HEK293 (cell line): ENCODE measurements around the gene EXT2.

Experiments used
- CTCF ChIA-PET: fragments of 350-600 bp; formaldehyde crosslinking; extraction: SDS; loops from one replicate; lab custom pipeline; 2021; ENCODE audit warnings: antibody characterized with exemption; lab: Yijun Ruan, JAX
- POLR2A ChIA-PET: fragments of 300-600 bp; formaldehyde crosslinking; extraction: SDS; loops from one replicate; lab custom pipeline; 2020; ENCODE audit warnings: antibody characterized with exemption, inconsistent platforms; lab: Yijun Ruan, JAX
- H3K27ac ChIP-seq: fragments of 200-500 bp; sonication (Bioruptor generic); 2 replicates; pipeline ENCODE4 v1.5.1; 2014; ENCODE audit warnings: low read depth, low read length, control low read depth, inconsistent platforms; ENCODE audit errors: extremely low read depth
- H3K36me3 ChIP-seq, 2 experiments: fragments of 200-500 bp in 1 of 2; sonication (Bioruptor generic) in 1 of 2; 1 replicate in 1 of 2; 2 replicates in 1 of 2; pipeline ENCODE4 v1.5.1; 2014 to 2017; ENCODE audit warnings: inconsistent platforms in 2 of 2, low read length in 2 of 2; ENCODE audit not compliant: control insufficient read depth in 2 of 2, insufficient read depth in 1 of 2
- H3K4me1 ChIP-seq: fragments of 200-500 bp; sonication (Bioruptor generic); 2 replicates; pipeline ENCODE4 v1.5.1; 2014; ENCODE audit warnings: mild to moderate bottlenecking, low read length, inconsistent platforms; ENCODE audit not compliant: control insufficient read depth, insufficient read depth
- H3K4me3 ChIP-seq: 2 replicates; pipeline ENCODE4 v1.5.1; 2011; ENCODE audit warnings: low read depth, mild to moderate bottlenecking, control low read depth, low read length, moderate library complexity
- H3K9me3 ChIP-seq: fragments of 200-500 bp; sonication (Bioruptor generic); 2 replicates; pipeline ENCODE4 v1.5.1; 2014; ENCODE audit warnings: low read depth, low read length, inconsistent platforms; ENCODE audit not compliant: control insufficient read depth, insufficient read depth
- IKZF3 ChIP-seq: fragments of 450-650 bp; IDR thresholded peaks from 2 replicates; pipeline ENCODE4 v1.5.0; 2018; ENCODE audit warnings: missing biosample characterization, mild to moderate bottlenecking, missing genetic modification characterization, moderate library complexity
- KLF1 ChIP-seq: fragments of 450-650 bp; formaldehyde crosslinking; IDR thresholded peaks from 2 replicates; pipeline ENCODE4 v1.5.1; 2016; ENCODE audit warnings: missing biosample characterization, missing genetic modification characterization
- OVOL3 ChIP-seq: fragments of 450-650 bp; formaldehyde crosslinking; IDR thresholded peaks from 2 replicates; pipeline ENCODE4 v1.5.1; 2016; ENCODE audit warnings: missing biosample characterization, missing genetic modification characterization
- SALL2 ChIP-seq: fragments of 450-650 bp; formaldehyde crosslinking; IDR thresholded peaks from 2 replicates; pipeline ENCODE4 v1.5.0; 2017; ENCODE audit warnings: missing biosample characterization, mild to moderate bottlenecking, missing genetic modification characterization, borderline replicate concordance
- SETDB1 ChIP-seq: IDR thresholded peaks from one replicate; pipeline ENCODE4 v1.6.1; 2017; ENCODE audit warnings: mild to moderate bottlenecking, low read length, moderate library complexity, mixed read lengths; ENCODE audit not compliant: insufficient read length
- ZBTB17 ChIP-seq: fragments of 450-650 bp; formaldehyde crosslinking; IDR thresholded peaks from 2 replicates; pipeline ENCODE4 v1.5.1; 2016; ENCODE audit warnings: missing biosample characterization, missing genetic modification characterization
- ZBTB8A ChIP-seq: fragments of 450-650 bp; formaldehyde crosslinking; IDR thresholded peaks from 2 replicates; pipeline ENCODE4 v1.5.1; 2016; ENCODE audit warnings: missing biosample characterization, missing genetic modification characterization
- ZNF138 ChIP-seq: fragments of 450-650 bp; formaldehyde crosslinking; IDR thresholded peaks from 2 replicates; pipeline ENCODE4 v1.5.1; 2016; ENCODE audit warnings: missing biosample characterization, missing genetic modification characterization, borderline replicate concordance
- ZNF175 ChIP-seq: fragments of 450-650 bp; formaldehyde crosslinking; IDR thresholded peaks from 2 replicates; pipeline ENCODE4 v1.5.1; 2016; ENCODE audit warnings: missing biosample characterization, missing genetic modification characterization
- ZNF184 ChIP-seq: fragments of 450-650 bp; IDR thresholded peaks from 2 replicates; pipeline ENCODE4 v1.5.1; 2018; ENCODE audit warnings: missing biosample characterization, mild to moderate bottlenecking, missing genetic modification characterization
- ZNF266 ChIP-seq: fragments of 450-650 bp; formaldehyde crosslinking; IDR thresholded peaks from 2 replicates; pipeline ENCODE4 v1.5.1; 2016; ENCODE audit warnings: missing biosample characterization, missing genetic modification characterization, low read depth
- ZNF335 ChIP-seq: fragments of 450-650 bp; formaldehyde crosslinking; conservative IDR thresholded peaks from 2 replicates; pipeline ENCODE4 v1.5.1; 2016; ENCODE audit warnings: missing biosample characterization, missing genetic modification characterization
- ZNF501 ChIP-seq: fragments of 450-650 bp; formaldehyde crosslinking; IDR thresholded peaks from 2 replicates; pipeline ENCODE4 v1.5.1; 2016; ENCODE audit warnings: missing biosample characterization, missing genetic modification characterization
- ZNF623 ChIP-seq: fragments of 450-650 bp; formaldehyde crosslinking; IDR thresholded peaks from 2 replicates; pipeline ENCODE4 v1.5.1; 2016; ENCODE audit warnings: missing biosample characterization, missing genetic modification characterization
- ZNF843 ChIP-seq: fragments of 450-650 bp; formaldehyde crosslinking; IDR thresholded peaks from 2 replicates; pipeline ENCODE4 v1.5.1; 2016; ENCODE audit warnings: missing biosample characterization, missing genetic modification characterization
- TF ChIP-seq, protein P1 (sequence below): fragments of 450-650 bp; formaldehyde crosslinking; IDR thresholded peaks from 2 replicates; pipeline ENCODE4 v1.5.1; 2016; ENCODE audit warnings: missing biosample characterization, missing genetic modification characterization, borderline replicate concordance
- TF ChIP-seq, protein P2 (sequence below): fragments of 450-650 bp; formaldehyde crosslinking; IDR thresholded peaks from 2 replicates; pipeline ENCODE4 v1.5.1; 2016; ENCODE audit warnings: missing biosample characterization, missing genetic modification characterization
- TF ChIP-seq, protein P3 (sequence below): fragments of 450-650 bp; IDR thresholded peaks from 2 replicates; pipeline ENCODE4 v1.5.1; 2018; ENCODE audit warnings: missing biosample characterization, mild to moderate bottlenecking, missing genetic modification characterization

The EXT2 gene

DNA sequence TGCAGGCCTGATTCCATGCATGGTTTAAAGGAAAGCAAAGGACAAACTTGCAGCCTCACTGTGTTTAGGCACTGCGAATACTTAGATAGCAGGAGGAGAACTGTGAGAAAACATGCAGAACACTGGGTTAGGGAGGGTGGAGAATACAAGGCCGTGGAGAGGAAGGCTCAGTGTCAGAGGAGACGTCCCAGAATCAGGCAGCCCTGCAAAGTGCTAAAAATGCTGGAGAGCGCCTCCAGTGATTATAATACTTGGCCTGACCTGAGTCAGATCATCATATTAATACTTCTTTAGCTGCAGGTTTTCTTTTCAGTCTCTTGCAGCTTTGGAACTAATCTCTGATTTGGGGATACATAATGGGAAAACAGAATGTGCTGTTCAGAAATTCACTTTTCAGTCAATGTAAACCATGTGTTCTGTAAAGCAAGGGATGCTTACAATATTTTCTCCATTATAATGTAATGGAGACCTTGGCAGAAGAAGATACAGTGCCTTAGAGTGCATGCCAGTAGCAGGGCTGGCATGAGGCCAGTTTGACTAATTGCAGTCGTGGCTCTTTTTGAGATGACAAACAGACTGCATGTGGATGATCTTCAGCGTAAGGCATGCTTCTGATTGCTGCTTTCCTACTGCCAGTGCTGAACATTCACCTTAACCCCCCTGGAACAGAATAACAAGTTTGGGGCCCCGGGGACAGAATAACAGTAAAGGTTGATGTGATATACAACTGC is 16.8 kb downstream of the EXT2 start (continued):
- TF ChIP-seq ZNF184 (tag by site-specific recombination) (0 out of 2 replicates have a peak, but pooled peaks have one; percentile 8), ZNF138 (tag by site-specific recombination) (no peak), SETDB1 (no peak), ZBTB17 (no peak)
- TF ChIP-seq, protein P1, sequence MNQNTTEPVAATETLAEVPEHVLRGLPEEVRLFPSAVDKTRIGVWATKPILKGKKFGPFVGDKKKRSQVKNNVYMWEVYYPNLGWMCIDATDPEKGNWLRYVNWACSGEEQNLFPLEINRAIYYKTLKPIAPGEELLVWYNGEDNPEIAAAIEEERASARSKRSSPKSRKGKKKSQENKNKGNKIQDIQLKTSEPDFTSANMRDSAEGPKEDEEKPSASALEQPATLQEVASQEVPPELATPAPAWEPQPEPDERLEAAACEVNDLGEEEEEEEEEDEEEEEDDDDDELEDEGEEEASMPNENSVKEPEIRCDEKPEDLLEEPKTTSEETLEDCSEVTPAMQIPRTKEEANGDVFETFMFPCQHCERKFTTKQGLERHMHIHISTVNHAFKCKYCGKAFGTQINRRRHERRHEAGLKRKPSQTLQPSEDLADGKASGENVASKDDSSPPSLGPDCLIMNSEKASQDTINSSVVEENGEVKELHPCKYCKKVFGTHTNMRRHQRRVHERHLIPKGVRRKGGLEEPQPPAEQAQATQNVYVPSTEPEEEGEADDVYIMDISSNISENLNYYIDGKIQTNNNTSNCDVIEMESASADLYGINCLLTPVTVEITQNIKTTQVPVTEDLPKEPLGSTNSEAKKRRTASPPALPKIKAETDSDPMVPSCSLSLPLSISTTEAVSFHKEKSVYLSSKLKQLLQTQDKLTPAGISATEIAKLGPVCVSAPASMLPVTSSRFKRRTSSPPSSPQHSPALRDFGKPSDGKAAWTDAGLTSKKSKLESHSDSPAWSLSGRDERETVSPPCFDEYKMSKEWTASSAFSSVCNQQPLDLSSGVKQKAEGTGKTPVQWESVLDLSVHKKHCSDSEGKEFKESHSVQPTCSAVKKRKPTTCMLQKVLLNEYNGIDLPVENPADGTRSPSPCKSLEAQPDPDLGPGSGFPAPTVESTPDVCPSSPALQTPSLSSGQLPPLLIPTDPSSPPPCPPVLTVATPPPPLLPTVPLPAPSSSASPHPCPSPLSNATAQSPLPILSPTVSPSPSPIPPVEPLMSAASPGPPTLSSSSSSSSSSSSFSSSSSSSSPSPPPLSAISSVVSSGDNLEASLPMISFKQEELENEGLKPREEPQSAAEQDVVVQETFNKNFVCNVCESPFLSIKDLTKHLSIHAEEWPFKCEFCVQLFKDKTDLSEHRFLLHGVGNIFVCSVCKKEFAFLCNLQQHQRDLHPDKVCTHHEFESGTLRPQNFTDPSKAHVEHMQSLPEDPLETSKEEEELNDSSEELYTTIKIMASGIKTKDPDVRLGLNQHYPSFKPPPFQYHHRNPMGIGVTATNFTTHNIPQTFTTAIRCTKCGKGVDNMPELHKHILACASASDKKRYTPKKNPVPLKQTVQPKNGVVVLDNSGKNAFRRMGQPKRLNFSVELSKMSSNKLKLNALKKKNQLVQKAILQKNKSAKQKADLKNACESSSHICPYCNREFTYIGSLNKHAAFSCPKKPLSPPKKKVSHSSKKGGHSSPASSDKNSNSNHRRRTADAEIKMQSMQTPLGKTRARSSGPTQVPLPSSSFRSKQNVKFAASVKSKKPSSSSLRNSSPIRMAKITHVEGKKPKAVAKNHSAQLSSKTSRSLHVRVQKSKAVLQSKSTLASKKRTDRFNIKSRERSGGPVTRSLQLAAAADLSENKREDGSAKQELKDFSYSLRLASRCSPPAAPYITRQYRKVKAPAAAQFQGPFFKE: no peak
- TF ChIP-seq, protein P2, sequence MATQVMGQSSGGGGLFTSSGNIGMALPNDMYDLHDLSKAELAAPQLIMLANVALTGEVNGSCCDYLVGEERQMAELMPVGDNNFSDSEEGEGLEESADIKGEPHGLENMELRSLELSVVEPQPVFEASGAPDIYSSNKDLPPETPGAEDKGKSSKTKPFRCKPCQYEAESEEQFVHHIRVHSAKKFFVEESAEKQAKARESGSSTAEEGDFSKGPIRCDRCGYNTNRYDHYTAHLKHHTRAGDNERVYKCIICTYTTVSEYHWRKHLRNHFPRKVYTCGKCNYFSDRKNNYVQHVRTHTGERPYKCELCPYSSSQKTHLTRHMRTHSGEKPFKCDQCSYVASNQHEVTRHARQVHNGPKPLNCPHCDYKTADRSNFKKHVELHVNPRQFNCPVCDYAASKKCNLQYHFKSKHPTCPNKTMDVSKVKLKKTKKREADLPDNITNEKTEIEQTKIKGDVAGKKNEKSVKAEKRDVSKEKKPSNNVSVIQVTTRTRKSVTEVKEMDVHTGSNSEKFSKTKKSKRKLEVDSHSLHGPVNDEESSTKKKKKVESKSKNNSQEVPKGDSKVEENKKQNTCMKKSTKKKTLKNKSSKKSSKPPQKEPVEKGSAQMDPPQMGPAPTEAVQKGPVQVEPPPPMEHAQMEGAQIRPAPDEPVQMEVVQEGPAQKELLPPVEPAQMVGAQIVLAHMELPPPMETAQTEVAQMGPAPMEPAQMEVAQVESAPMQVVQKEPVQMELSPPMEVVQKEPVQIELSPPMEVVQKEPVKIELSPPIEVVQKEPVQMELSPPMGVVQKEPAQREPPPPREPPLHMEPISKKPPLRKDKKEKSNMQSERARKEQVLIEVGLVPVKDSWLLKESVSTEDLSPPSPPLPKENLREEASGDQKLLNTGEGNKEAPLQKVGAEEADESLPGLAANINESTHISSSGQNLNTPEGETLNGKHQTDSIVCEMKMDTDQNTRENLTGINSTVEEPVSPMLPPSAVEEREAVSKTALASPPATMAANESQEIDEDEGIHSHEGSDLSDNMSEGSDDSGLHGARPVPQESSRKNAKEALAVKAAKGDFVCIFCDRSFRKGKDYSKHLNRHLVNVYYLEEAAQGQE (tag by site-specific recombination): peak; percentile 58

DNA sequence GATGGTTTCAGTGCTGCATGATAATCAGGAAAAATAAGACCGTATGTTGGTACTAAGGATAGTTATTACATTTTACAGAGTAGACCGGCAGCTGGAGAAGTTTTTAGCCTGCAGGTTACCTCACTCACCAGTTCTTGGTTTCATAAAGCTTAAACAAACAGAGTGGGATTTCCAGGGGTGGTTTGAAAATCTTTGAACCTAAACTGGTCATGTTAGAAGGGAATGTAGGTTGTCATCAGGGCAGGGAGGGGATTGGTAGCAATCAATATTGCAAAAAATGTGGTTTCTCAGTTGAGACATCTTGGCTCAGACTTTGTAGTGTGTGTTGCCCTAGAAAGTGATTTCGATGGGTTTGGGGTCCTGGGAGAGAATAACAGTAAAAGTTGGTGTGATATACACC is 17.5 kb downstream of the EXT2 start:
- H3K4me1 ChIP-seq: no peaks in the 10 kb centered on the region
- H3K4me3 ChIP-seq: no peak overlapping the region
- POLR2A ChIA-PET: no interaction called here
- H3K27ac ChIP-seq: no peak overlapping the region
- peaks cover 0 to 81% of the 10 kb centered on the region in 2 experiments; a peak in 2 of 3 replicates for H3K36me3 ChIP-seq
- H3K9me3 ChIP-seq: no peaks in the 10 kb centered on the region
- CTCF ChIA-PET: interaction anchor here (2.3 kb wide), 1 partner anchor 18 kb away, joined by 6 read pairs; no protein-coding TSS in a partner anchor
- TF ChIP-seq IKZF3 (tag by site-specific recombination) (no peak), ZNF335 (no peak), KLF1 (tag by site-specific recombination) (no peak), OVOL3 (tag by site-specific recombination) (no peak), ZNF623 (tag by site-specific recombination) (no peak), ZNF843 (tag by site-specific recombination) (no peak), ZNF501 (tag by site-specific recombination) (no peak), SALL2 (no peak), ZNF266 (tag by site-specific recombination) (no peak), ZNF175 (tag by site-specific recombination) (no peak), ZBTB8A (no peak)
- TF ChIP-seq, protein P3, sequence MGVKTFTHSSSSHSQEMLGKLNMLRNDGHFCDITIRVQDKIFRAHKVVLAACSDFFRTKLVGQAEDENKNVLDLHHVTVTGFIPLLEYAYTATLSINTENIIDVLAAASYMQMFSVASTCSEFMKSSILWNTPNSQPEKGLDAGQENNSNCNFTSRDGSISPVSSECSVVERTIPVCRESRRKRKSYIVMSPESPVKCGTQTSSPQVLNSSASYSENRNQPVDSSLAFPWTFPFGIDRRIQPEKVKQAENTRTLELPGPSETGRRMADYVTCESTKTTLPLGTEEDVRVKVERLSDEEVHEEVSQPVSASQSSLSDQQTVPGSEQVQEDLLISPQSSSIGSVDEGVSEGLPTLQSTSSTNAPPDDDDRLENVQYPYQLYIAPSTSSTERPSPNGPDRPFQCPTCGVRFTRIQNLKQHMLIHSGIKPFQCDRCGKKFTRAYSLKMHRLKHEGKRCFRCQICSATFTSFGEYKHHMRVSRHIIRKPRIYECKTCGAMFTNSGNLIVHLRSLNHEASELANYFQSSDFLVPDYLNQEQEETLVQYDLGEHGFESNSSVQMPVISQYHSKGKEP: no peak
- TF ChIP-seq, protein P2 (tag by site-specific recombination): no peak
